SW480 (cell line): Measurements from ENCODE around the gene C6orf15.

ENCODE experiments used
- DNase-seq: peaks from one replicate; pipeline ENCODE4 v3.0.0-alpha.2; 2016; ENCODE audit warnings: low spot score

Gene C6orf15

GRCh38 chr6:31112478-31112877, at the start of gene C6orf15:
Gene C6orf15 (minus strand): TSS chr6:31112575. CDS start chr6:31112555, 20 bp downstream.
- peak; percentile 25 for DNase-seq

GRCh38 chr6:31161216-31162126, 49.1 kb upstream of the C6orf15 start:
- no peak for DNase-seq

GRCh38 chr6:31158863-31159855, 46.8 kb upstream of the C6orf15 start:
- peak; percentile 23 for DNase-seq

DNA sequence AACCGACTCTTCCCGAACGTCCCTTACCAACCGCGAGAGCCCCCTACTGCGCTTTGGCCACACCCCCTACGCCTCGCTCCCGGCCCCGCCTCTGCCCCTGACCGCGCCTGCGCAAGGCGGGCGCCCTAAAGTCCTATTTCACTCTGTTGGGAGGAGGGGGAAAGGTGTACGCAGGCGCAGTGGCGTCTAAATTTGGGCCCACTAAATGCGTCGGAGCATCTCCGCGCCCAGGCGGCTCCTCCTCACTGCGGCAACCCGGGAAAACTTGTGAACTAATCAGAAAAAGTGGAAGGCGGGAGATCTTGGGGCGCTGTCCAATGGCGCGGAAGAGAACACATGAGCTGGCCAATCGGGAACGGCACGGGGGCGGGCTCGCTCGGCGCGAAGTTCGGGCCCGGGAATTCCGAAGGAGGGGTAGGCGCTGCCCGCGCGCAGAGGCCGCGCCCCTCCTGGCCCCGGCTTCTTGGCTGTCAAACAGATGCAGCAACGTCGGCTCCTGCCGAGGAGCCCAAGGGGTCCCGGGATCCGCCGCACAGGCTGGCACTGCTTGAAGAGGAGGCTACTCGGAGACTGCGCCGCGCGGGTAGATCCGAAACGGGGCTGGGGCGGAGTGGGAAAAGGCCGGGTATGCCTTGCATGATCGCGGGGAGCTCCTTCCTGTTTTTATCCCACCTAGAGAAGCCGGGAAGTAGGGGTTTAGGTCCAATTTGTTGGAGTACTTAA, 45.9 kb upstream of the C6orf15 start, which contains the start of gene TCF19:
Gene TCF19 (plus strand): TSS at position 450 of the 723 bp plus-strand sequence. CDS start 881 bp downstream, outside the sequence.
- DNase-seq = peak; percentile 96

- DNase-seq = no peak
These were observed 45.3 kb upstream of the C6orf15 start, which contains the start of gene CCHCR1 for GRCh38 chr6:31157513-31158139. Gene CCHCR1 (minus strand): TSS chr6:31157802. CDS start chr6:31157600, 202 bp downstream.

- no peak for DNase-seq
These were observed 44.3 kb upstream of the C6orf15 start for GRCh38 chr6:31156641-31157040.

DNA sequence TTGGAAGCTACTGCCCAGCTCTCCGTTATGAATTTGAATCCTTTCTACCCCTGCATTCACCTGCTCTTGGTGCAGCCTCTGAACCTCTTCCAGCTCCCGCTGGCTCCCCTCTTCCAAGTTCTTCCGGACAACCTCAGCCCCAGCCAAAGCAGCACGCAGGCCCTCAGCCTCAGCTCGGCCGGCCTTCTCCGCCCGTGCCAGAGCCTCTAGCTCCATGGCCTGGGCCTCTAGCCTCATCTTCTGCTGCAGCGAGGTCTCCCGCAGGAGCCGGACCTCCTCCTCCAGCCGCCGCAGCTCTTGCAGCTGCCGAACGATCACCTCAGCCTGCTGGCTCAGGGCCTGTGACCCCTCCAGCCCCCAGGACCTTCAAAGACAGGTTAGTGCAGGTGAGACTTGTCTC, 42.1 kb upstream of the C6orf15 start:
- DNase-seq = no peak

DNA sequence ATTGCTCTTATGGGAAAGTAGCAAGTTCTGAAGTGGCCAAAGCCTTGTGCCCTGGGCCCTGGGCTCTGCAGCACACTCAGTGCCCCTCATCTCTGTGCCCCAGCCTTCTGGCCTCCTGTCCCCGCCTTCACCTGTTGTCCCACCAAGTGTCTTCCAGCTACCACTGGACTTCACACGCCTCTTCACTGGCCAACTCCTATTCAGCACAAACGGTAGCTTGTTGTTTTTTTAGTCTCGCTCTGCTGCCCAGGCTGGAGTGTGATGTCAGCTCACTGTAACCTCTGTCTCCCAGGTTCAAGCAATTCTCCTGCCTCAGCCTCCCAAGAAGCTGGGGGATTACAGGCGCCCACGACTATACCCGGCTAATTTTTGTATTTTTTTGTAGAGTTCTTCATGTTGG, 40.4 kb upstream of the C6orf15 start:
- DNase-seq = no peak

DNA sequence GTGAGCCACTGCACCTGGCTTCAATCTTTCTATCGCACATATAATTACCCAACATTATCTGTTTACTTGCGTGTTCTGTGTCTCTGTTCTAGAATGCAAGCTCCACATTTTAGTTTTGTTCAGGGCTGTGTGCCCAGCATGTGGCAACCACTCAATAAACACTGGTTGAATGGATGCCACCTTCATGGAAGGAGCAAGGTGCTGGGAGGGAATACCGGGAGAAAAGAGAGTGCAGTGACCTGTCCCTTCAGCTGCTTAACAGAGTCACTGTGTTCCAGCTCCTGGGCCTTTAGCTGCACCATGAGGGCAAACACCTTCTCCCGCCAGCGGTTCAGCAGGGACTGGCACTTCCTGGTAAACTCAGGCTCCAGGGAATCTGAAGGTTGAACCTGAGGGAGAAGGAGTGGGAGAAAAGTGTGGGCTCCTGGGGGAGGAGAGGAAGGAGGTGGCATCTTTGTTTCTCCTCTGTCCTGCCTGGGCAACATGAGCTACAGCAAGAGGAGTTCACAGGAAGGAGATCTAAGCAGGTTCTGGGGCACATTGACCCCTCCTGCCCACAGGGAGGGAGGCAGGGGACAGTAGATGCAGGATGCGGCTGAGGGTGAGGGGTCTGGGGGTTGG, 37.6 kb upstream of the C6orf15 start:
- no peak for DNase-seq

GRCh38 chr6:31145386-31145785, 33.0 kb upstream of the C6orf15 start:
- DNase-seq = no peak

GRCh38 chr6:31144970-31145340, 32.6 kb upstream of the C6orf15 start:
- no peak for DNase-seq

- no peak for DNase-seq
These were observed 32.1 kb upstream of the C6orf15 start for GRCh38 chr6:31144296-31144969.

GRCh38 chr6:31143148-31143547, 30.8 kb upstream of the C6orf15 start:
- DNase-seq = no peak

GRCh38 chr6:31142361-31142761, 30.0 kb upstream of the C6orf15 start:
- DNase-seq = no peak

- no peak for DNase-seq
These were observed 28.3 kb upstream of the C6orf15 start for GRCh38 chr6:31140643-31141042.

- no peak for DNase-seq
These were observed 27.2 kb upstream of the C6orf15 start for GRCh38 chr6:31139599-31139998.

DNA sequence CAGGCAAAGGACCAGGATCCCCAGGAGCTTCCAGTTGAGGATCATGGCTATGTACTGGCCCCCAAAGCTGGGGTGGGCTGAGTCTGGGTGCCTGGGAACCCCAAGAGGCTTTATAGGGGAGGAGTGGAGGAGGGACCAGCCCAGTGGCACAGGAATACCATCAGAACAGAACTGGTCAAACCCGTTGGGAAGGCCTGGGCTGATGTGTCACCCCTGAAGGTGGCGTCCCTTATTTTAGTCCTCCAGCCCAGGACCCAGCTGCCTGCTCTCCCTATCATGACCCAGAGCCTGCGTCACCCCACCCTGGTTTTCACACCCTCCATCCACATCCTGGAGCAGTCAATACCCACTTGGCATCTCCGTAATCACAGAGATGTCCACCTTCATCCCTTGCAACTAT, 26.6 kb upstream of the C6orf15 start, which contains the start of gene PSORS1C2:
Gene PSORS1C2 (minus strand): TSS at position 85 of the 400 bp plus-strand sequence. CDS start 40 bp downstream, at position 45.
- DNase-seq = no peak

- no peak for DNase-seq
These were observed 23.3 kb upstream of the C6orf15 start for GRCh38 chr6:31135710-31136109.

DNA sequence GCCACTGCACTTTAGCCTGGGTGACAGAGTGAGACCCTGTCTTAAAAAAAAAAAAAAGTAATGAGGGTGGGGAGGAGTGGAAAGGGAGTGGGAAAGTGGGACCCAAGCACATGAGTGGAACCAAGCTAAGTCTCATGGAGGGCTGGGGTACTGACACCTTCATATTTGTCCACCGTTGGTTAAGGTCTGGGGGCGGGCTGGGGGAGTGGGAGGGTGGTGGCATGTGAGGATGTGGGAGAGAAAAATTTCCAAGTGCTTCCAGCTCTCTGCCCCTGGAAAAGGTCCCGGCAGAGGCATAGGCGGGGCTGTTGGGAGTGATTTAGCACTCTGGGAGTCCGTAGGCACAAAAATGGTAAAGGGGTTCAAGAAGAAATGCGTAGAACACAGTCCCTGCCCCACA, 20.4 kb upstream of the C6orf15 start:
- no peak for DNase-seq

- no peak for DNase-seq
These were observed 19.2 kb upstream of the C6orf15 start for GRCh38 chr6:31131595-31131994.
